SKM-1 treated with dmso at 0.1 percent for 144 hours (cell line): ENCODE results near the gene NCOA7.
"Not testable (repeated sequence)": the region's sequence is repeated elsewhere in the genome, so short reads cannot be mapped to it uniquely, and the experiment has no call there.

Experiments used
- DNase-seq: peaks from one replicate; lab custom pipeline; 2025; ENCODE audit not compliant: unreplicated experiment; lab: John Stamatoyannopoulos, UW

NCOA7 gene

DNA sequence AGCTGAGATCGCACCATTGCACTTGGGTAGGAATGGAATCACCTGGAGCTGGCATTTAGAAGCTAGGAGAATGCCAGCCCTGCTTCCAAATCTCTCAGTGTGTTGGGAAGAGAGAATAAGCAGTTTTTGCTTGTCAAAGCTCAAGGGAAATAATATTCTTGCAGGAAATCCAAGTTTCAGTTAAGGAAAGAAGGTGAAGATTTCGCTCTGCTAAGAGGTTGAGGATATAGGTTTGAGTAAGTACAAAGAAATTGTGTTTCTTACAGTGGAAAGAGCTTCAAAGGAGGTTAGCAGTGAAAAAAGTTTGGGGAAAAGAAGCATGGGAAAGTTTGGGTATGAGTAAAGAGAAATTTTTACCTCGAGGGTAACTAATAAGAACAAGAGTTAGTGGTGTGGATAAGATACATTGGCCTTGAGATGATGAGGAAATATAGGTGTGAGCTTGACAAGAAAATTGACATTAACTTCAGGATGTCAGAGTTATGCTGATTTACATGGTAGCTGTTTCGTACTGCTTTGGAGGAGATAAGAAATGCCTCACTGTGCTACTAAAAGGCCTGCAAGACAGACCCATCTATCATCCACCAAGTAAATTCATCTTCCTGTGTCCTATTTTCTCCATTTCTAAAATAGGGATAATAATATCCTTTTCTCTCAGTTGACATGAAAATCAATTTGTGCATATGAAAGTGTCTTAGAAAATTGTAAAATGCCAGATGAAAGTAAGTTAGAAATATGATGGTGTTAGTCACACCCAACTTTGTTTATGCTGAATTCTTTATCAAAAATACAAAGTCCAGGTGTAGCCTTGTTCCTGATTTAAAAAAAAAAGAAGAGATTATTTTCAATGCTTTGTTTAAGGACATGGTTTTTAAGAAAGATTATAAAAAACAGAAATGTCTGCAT lies 153.0 kb downstream of the NCOA7 start:
- DNase-seq: no peak

DNA sequence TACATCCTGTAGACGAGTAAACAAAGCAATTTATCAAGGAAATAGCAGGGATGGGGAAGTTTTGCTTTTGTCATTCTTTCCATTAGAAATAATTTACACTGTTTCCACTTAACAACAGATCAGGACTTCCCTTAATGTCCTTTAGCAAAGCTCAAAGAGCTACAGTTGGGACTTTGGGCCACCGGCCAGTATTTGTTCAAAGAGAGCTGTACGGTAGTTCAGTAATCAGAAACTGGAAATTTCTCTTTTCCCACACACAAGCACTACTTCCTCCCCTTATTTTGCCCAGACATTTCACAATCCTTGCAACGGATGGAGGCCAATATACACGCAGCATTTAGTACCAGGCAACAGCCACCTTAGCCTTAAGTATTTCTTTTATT lies 153.7 kb downstream of the NCOA7 start:
- peak; percentile 60 for DNase-seq

GRCh38 chr6:125944896-125945295 lies 154.1 kb downstream of the NCOA7 start:
- no peak for DNase-seq

DNA sequence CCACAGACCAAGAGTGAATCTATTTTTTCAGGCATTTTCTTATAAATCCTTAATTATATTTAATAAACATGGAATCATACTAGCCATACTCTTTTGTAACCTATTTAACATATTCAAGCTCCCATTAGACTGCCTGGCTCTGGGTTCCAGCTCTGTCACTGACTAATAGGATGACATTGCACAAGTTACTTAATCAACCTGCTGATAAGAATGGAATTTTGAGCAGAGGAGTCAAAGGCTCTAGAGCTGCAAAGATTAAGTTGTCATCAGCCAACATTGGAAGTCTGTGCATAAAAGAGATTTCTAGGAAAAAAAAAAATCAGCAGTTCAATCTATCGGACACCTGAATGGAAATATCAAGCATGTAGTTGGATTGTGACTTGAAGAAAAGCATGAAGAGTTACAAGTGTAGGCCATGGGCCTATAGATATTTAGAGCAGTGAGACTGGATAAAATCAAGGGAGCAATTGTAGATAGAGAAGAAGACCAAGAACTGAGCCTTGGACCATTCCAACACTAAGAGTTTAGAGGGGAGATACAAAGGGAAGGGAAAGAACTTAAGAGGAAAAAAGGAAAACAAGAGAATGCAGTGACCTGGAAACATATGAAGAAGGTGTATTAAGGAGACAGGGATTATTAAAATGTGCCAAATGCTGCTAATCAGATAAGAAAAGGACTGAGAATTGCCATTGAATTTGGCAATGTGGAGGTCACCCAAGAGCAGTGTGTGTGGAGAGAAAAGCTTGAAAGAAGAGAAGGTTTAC lies 154.8 kb downstream of the NCOA7 start:
- no peak for DNase-seq

GRCh38 chr6:125947615-125948014 lies 156.9 kb downstream of the NCOA7 start:
- DNase-seq: no peak

GRCh38 chr6:125948455-125948854 lies 157.7 kb downstream of the NCOA7 start:
- DNase-seq: no peak

GRCh38 chr6:125949069-125949468 lies 158.3 kb downstream of the NCOA7 start:
- no peak for DNase-seq

GRCh38 chr6:125950293-125950692 lies 159.5 kb downstream of the NCOA7 start:
- no peak for DNase-seq

DNA sequence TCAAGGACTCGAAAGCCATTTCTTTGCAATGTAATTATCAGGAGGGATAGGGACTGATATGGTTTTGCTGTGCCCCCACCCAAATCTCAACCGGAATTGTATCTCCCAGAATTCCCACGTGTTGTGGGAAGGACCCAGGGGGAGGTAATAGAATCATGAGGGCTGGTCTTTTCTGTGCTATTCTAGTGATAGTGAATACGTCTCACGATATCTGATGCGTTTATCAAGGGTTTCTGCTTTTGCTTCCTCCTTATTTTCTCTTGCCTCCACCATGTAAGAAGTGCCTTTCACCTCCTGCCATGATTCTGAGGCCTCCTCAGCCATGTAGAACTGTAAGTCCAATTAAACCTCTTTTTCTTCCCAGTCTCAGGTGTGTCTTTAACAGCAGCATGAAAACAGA lies 160.0 kb downstream of the NCOA7 start:
- DNase-seq: not testable (repeated sequence)

GRCh38 chr6:125951323-125951722 lies 160.6 kb downstream of the NCOA7 start:
- no peak for DNase-seq

- DNase-seq: no peak
These were observed 162.2 kb downstream of the NCOA7 start for GRCh38 chr6:125952764-125953501.

- DNase-seq: no peak
These were observed 162.7 kb downstream of the NCOA7 start for GRCh38 chr6:125953502-125953875.

- DNase-seq: no peak
These were observed 164.1 kb downstream of the NCOA7 start for GRCh38 chr6:125954735-125955339.

- no peak for DNase-seq
These were observed 165.2 kb downstream of the NCOA7 start for GRCh38 chr6:125955973-125956372.

GRCh38 chr6:125956506-125957390 lies 166.0 kb downstream of the NCOA7 start, which contains the start of gene HINT3:
Gene HINT3 (plus strand): TSS chr6:125956770. CDS start chr6:125956978, 208 bp downstream.
- DNase-seq: peak; percentile 95

DNA sequence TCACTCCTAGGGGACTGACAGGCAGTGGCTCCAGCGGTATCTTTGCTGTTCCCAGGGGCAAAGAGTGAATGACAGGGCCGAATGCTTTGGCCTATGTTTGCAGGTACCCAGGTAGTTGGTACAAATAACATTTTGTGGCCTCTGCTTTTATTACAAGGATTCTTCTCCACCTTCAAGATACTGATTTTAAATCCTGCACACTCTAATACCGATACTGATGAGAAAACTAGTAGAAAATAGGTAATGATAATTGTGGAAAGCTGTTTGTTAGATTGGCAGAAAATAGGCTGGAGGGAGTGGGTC lies 166.6 kb downstream of the NCOA7 start:
- no peak for DNase-seq

DNA sequence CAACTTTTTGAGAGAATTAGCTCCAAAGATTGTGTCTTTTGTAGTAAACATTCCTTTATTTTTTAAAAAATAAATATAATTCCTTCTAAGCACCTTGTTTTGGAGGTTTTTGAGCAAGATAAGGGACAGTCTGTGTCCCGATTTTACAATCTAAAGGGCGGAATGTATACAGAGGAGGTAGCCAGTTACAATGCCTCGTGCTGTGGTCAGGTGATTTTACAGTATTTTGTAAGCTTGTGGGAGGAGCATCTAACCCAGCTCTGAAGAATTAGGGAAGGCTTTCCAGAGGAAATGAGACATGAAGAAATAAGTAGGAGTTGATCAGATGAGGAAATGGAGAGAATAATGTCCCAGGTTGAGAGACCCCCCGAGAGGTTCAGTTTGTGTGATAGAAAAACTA lies 167.1 kb downstream of the NCOA7 start:
- DNase-seq: peak; percentile 54

DNA sequence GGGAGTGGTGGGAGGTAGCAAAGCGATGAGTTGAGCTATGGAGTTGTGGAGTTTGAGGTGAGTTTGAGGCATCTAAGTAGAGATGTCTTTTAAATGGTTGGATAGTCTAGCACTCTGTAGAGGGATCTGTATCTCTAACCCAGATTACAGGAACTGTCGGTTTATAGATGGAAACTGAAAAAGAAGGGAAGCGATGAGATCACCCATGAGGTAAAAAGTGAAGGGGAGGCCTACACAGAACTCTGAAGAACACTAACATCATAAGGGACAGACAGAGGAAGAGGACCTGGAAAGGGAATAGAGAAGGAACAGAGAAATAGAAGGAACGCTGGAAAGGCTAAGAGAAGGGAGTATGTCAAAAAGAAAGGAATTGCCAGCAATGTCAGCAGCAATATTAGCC lies 168.3 kb downstream of the NCOA7 start:
- no peak for DNase-seq

GRCh38 chr6:125961117-125961516 lies 170.4 kb downstream of the NCOA7 start:
- DNase-seq: no peak

GRCh38 chr6:125962900-125963497 lies 172.2 kb downstream of the NCOA7 start:
- DNase-seq: no peak
